NCI-H748 treated with DMSO at 0.1 percent for 48 hours (cell line): ENCODE data around the gene PNMA8B.
A peak's percentile ranks its signal among the peaks of the same experiment; 100 is the strongest.
"Not testable (repeated sequence)": the region's sequence is repeated elsewhere in the genome, so short reads cannot be mapped to it uniquely, and the experiment has no call there.

Experiments used
- DNase-seq: peaks from one replicate; lab custom pipeline; 2025; lab: John Stamatoyannopoulos, UW

Gene PNMA8B

GRCh38 chr19:46495786-46496099 lies at the start of gene PNMA8B:
TSS of gene PNMA8B (minus strand) at chr19:46495867. CDS start at chr19:46495465, 402 bp downstream.
- peak; percentile 75 for DNase-seq

- DNase-seq: no peak
These were observed 49.0 kb upstream of the PNMA8B start for GRCh38 chr19:46544651-46545050.

GRCh38 chr19:46542428-46543230 lies 47.0 kb upstream of the PNMA8B start:
- DNase-seq: peak; percentile 96

GRCh38 chr19:46537136-46538097 lies 41.8 kb upstream of the PNMA8B start:
- peak; percentile 14 for DNase-seq

GRCh38 chr19:46536391-46536790 lies 40.7 kb upstream of the PNMA8B start:
- no peak for DNase-seq

GRCh38 chr19:46533621-46534081 lies 38.0 kb upstream of the PNMA8B start:
- no peak for DNase-seq

- DNase-seq: no peak
These were observed 37.5 kb upstream of the PNMA8B start for GRCh38 chr19:46533078-46533620.

- no peak for DNase-seq
These were observed 35.0 kb upstream of the PNMA8B start for GRCh38 chr19:46530636-46531035.

- DNase-seq: peak; percentile 64
These were observed 34.2 kb upstream of the PNMA8B start for GRCh38 chr19:46529622-46530451.

GRCh38 chr19:46528601-46529590 lies 33.2 kb upstream of the PNMA8B start:
- no peak for DNase-seq

- not testable (repeated sequence) for DNase-seq
These were observed 31.1 kb upstream of the PNMA8B start for GRCh38 chr19:46526801-46527200.

- DNase-seq: no peak
These were observed 28.6 kb upstream of the PNMA8B start for GRCh38 chr19:46524308-46524707.

GRCh38 chr19:46522988-46523387 lies 27.3 kb upstream of the PNMA8B start:
- not testable (repeated sequence) for DNase-seq

- no peak for DNase-seq
These were observed 25.7 kb upstream of the PNMA8B start for GRCh38 chr19:46521241-46521868.

- DNase-seq: no peak
These were observed 24.9 kb upstream of the PNMA8B start for GRCh38 chr19:46520616-46521015.

- DNase-seq: no peak
These were observed 21.8 kb upstream of the PNMA8B start for GRCh38 chr19:46517471-46517870.

GRCh38 chr19:46515879-46516350 lies 20.2 kb upstream of the PNMA8B start:
- DNase-seq: peak; percentile 23

GRCh38 chr19:46515290-46515609 lies 19.6 kb upstream of the PNMA8B start:
- no peak for DNase-seq

- no peak for DNase-seq
These were observed 19.1 kb upstream of the PNMA8B start for GRCh38 chr19:46514589-46515289.
